Caco-2 (cell line): ENCODE measurements around the gene MARF1. TPM values are rescaled to one million over a fixed set of nuclear protein-coding genes. Genes with fewer than 3 reads are reported as not detected.

Experiments
- BruUV-seq: library from RNA; stranded (reverse); fragments of 400-500 nt; replicated peaks from 2 replicates; lab custom pipeline; 2021; lab: Mats Ljungman, UMichigan
- CTCF ChIA-PET: fragments of 300-600 bp; sonication (Branson Sonifier 250); formaldehyde crosslinking; loops from one replicate; lab custom pipeline; 2022; ENCODE audit warnings: antibody characterized with exemption; lab: Charles Lee
- POLR2A ChIA-PET: fragments of 300-600 bp; sonication (Branson Sonifier 250); formaldehyde crosslinking; loops from one replicate; lab custom pipeline; 2022; ENCODE audit warnings: antibody characterized with exemption; lab: Charles Lee
- DNase-seq, 2 experiments: peaks; one replicate each; pipeline versions ENCODE4 v3.0.0 to v3.0.0-alpha.2; 2020 to 2022
- H3K27me3 ChIP-seq: replicated peaks from 2 replicates; pipeline ENCODE4 v1.6.0; 2011; ENCODE audit warnings: low read length; ENCODE audit not compliant: control insufficient read depth, insufficient read depth
- H3K36me3 ChIP-seq: 2 replicates; pipeline ENCODE4 v1.5.1; 2011; ENCODE audit warnings: low read length; ENCODE audit not compliant: control insufficient read depth, insufficient read depth
- H3K4me1 ChIP-seq: fragments of 250-450 bp; sonication (Bioruptor Pico); 2 replicates; pipeline ENCODE4 v1.5.1; 2020; ENCODE audit warnings: mild to moderate bottlenecking
- H3K4me3 ChIP-seq: 2 replicates; pipeline ENCODE4 v1.5.1; 2011; ENCODE audit warnings: low read depth, mild to moderate bottlenecking, control low read depth, low read length
- H3K9me3 ChIP-seq: fragments of 250-450 bp; sonication (Bioruptor Pico); 2 replicates; pipeline ENCODE4 v1.5.1; 2020; ENCODE audit warnings: mild to moderate bottlenecking, moderate library complexity
- H3K27ac Mint-ChIP-seq: one replicate; pipeline ENCODE4 v1.8.0; 2022; ENCODE audit warnings: mixed read lengths; ENCODE audit not compliant: unreplicated experiment
- H3K27me3 Mint-ChIP-seq: one replicate; pipeline ENCODE4 v1.8.0; 2022; ENCODE audit warnings: mixed read lengths; ENCODE audit not compliant: insufficient read depth, unreplicated experiment
- H3K36me3 Mint-ChIP-seq: one replicate; pipeline ENCODE4 v1.8.0; 2022; ENCODE audit warnings: mild to moderate bottlenecking, mixed read lengths; ENCODE audit not compliant: insufficient read depth, unreplicated experiment
- H3K4me1 Mint-ChIP-seq: one replicate; pipeline ENCODE4 v1.8.0; 2022; ENCODE audit warnings: low read depth, mixed read lengths; ENCODE audit not compliant: unreplicated experiment
- H3K4me3 Mint-ChIP-seq: one replicate; pipeline ENCODE4 v1.8.0; 2022; ENCODE audit warnings: mild to moderate bottlenecking, moderate library complexity, mixed read lengths; ENCODE audit not compliant: unreplicated experiment
- H3K9me3 Mint-ChIP-seq: one replicate; pipeline ENCODE4 v1.8.0; 2022; ENCODE audit warnings: mixed read lengths; ENCODE audit not compliant: unreplicated experiment
- CTCF ChIP-seq, 2 experiments: fragments of 200-600 bp in 1 of 2; IDR thresholded peaks; 1 replicate in 1 of 2; 2 replicates in 1 of 2; pipeline versions ENCODE4 v1.5.1 to v1.8.0; 2011 to 2022; ENCODE audit warnings: antibody characterized with exemption in 1 of 2, control low read depth in 1 of 2, inconsistent platforms in 1 of 2, low read depth in 1 of 2, low read length in 1 of 2, mild to moderate bottlenecking in 1 of 2, moderate library complexity in 1 of 2; ENCODE audit not compliant: insufficient read depth in 1 of 2, severe bottlenecking in 1 of 2, unreplicated experiment in 1 of 2
- intact Hi-C: fragments of 100-400 bp; cut with micrococcal nuclease; formaldehyde crosslinking; loops from one replicate; pipeline ENCODE4 v1.10.0; 2022; ENCODE audit not compliant: unreplicated experiment
- total RNA-seq: library from RNA; stranded (reverse); gene quantifications from 2 replicates; pipeline ENCODE4 v1.2.3, GENCODE V29; 2022

Gene MARF1
- total RNA-seq, 1 experiment from 2014 or later, result 22.3 TPM

- Histone ChIP-seq H3K36me3 (no peaks in the 10 kb centered on the region), H3K4me3 (no peak overlapping the region), H3K4me1 (peaks cover 4% of the 10 kb centered on the region; the same call in 1 of the 2 replicates), H3K27me3 (no peaks in the 10 kb centered on the region), H3K9me3 (no peaks in the 10 kb centered on the region)
- BruUV-seq, result no TSS peak
- intact Hi-C loops, result no loop called here
- ChIA-PET POLR2A (no interaction called here), CTCF (no interaction called here)
- TF ChIP-seq CTCF (IDR thresholded peaks at IDR 0.05; ENCODE audit: insufficient read depth in 1 of 2, low read depth in 1 of 2, low read length in 1 of 2, severe bottlenecking in 1 of 2, unreplicated experiment in 1 of 2), result no peak
- no peak for DNase-seq
- Mint-ChIP-seq H3K4me3 (no peak overlapping the region), H3K36me3 (no peaks in the 10 kb centered on the region), H3K27ac (no peak overlapping the region), H3K9me3 (peaks cover 8% of the 10 kb centered on the region), H3K27me3 (no peaks in the 10 kb centered on the region), H3K4me1 (no peaks in the 10 kb centered on the region)
These were observed 61.7 kb downstream of the MARF1 start for GRCh38 chr16:15581127-15581815.

GRCh38 chr16:15578824-15579223 lies 64.1 kb downstream of the MARF1 start:
- Mint-ChIP-seq H3K27me3 (no peaks in the 10 kb centered on the region), H3K36me3 (no peaks in the 10 kb centered on the region), H3K4me1 (no peaks in the 10 kb centered on the region), H3K4me3 (no peak overlapping the region), H3K9me3 (no peaks in the 10 kb centered on the region), H3K27ac (no peak overlapping the region)
- Histone ChIP-seq H3K4me1 (peaks cover 7% of the 10 kb centered on the region; the same call in 1 of the 2 replicates), H3K4me3 (no peak overlapping the region), H3K27me3 (no peaks in the 10 kb centered on the region), H3K36me3 (no peaks in the 10 kb centered on the region), H3K9me3 (no peaks in the 10 kb centered on the region)
- intact Hi-C loops, result no loop called here
- ChIA-PET CTCF (interaction anchor here (0.6 kb wide), 1 partner anchor 149 kb away, joined by 3 read pairs; no protein-coding TSS in a partner anchor), POLR2A (no interaction called here)
- TF ChIP-seq CTCF (IDR thresholded peaks at IDR 0.05; ENCODE audit: insufficient read depth in 1 of 2, low read depth in 1 of 2, low read length in 1 of 2, severe bottlenecking in 1 of 2, unreplicated experiment in 1 of 2), result no peak
- BruUV-seq, result no TSS peak
- DNase-seq, result no peak

GRCh38 chr16:15576960-15577958 lies 65.7 kb downstream of the MARF1 start:
- H3K27me3 Mint-ChIP-seq, result no peaks in the 10 kb centered on the region
- Histone ChIP-seq H3K27me3 (no peaks in the 10 kb centered on the region), H3K36me3 (no peaks in the 10 kb centered on the region), H3K4me3 (no peak overlapping the region), H3K4me1 (peaks cover 7% of the 10 kb centered on the region; the same call in 1 of the 2 replicates), H3K9me3 (no peaks in the 10 kb centered on the region)
- no TSS peak for BruUV-seq
- POLR2A ChIA-PET, result no interaction called here
- no peak overlapping the region for H3K4me3 Mint-ChIP-seq
- no peaks in the 10 kb centered on the region for H3K9me3 Mint-ChIP-seq
- intact Hi-C loops, result loop anchor here (1.0 kb wide), 1 partner anchor 8 kb away; no protein-coding TSS in a partner anchor
- H3K27ac Mint-ChIP-seq, result no peak overlapping the region
- no peaks in the 10 kb centered on the region for H3K4me1 Mint-ChIP-seq
- TF ChIP-seq CTCF (IDR thresholded peaks at IDR 0.05; ENCODE audit: insufficient read depth in 1 of 2, low read depth in 1 of 2, low read length in 1 of 2, severe bottlenecking in 1 of 2, unreplicated experiment in 1 of 2), result no peak
- CTCF ChIA-PET, result interaction anchor here (0.6 kb wide), 1 partner anchor 522 kb away, joined by 3 read pairs; no protein-coding TSS in a partner anchor
- peak; percentile 20 to 53 for DNase-seq
- no peaks in the 10 kb centered on the region for H3K36me3 Mint-ChIP-seq
